SU-DHL-6 (cell line): ENCODE results near the gene KAT6B.

Source experiments
- H2AFZ ChIP-seq: fragments of 200-600 bp; sonication (generic); 2 replicates; pipeline ENCODE4 v1.6.1; 2014; ENCODE audit warnings: low read depth, mild to moderate bottlenecking, moderate library complexity, mixed read lengths, antibody characterized with exemption, low read length; ENCODE audit not compliant: severe bottlenecking
- H3F3A ChIP-seq: fragments of 200-600 bp; shearing (Covaris generic); 2 replicates; pipeline ENCODE4 v1.6.0; 2016; ENCODE audit warnings: antibody characterized with exemption, mild to moderate bottlenecking; ENCODE audit not compliant: insufficient read depth
- H3K27ac ChIP-seq: fragments of 200-600 bp; sonication (generic); 2 replicates; pipeline ENCODE4 v1.5.1; 2016; ENCODE audit warnings: low read depth, mild to moderate bottlenecking, low read length, moderate library complexity, mixed read lengths
- H3K27me3 ChIP-seq: fragments of 200-600 bp; sonication (generic), shearing (Covaris generic); 2 replicates; pipeline ENCODE4 v1.6.0; 2014; ENCODE audit warnings: mild to moderate bottlenecking, low read length
- H3K36me3 ChIP-seq: fragments of 200-600 bp; sonication (generic); 2 replicates; pipeline ENCODE4 v1.6.1; 2014; ENCODE audit warnings: mild to moderate bottlenecking, low read length, mixed read lengths
- H3K4me2 ChIP-seq: fragments of 300-600, 200-600 bp; shearing (Covaris generic), sonication (generic); 2 replicates; pipeline ENCODE4 v1.6.0; 2014; ENCODE audit warnings: low read length, low read depth, mild to moderate bottlenecking; ENCODE audit not compliant: poor library complexity, severe bottlenecking
- H3K4me3 ChIP-seq: fragments of 200-600 bp; sonication (generic); 2 replicates; pipeline ENCODE4 v1.5.1; 2014; ENCODE audit warnings: antibody characterized with exemption, low read length, mild to moderate bottlenecking, mixed read lengths; ENCODE audit not compliant: insufficient read depth, poor library complexity, severe bottlenecking
- H3K79me2 ChIP-seq: fragments of 200-600 bp; sonication (generic); 2 replicates; pipeline ENCODE4 v1.6.1; 2014; ENCODE audit warnings: mild to moderate bottlenecking, low read length, moderate library complexity; ENCODE audit not compliant: insufficient read depth
- H3K9ac ChIP-seq: fragments of 200-600 bp; sonication (generic); 2 replicates; pipeline ENCODE4 v1.7.0; 2014; ENCODE audit warnings: mild to moderate bottlenecking, low read length
- H3K9me2 ChIP-seq: fragments of 200-600 bp; sonication (generic); replicated peaks from 2 replicates; pipeline ENCODE4 v1.6.1; 2014; ENCODE audit warnings: low read length; ENCODE audit not compliant: insufficient read depth
- H3K9me3 ChIP-seq: fragments of 200-600 bp; sonication (generic); 2 replicates; pipeline ENCODE4 v1.6.1; 2014; ENCODE audit warnings: low read length, mixed read lengths; ENCODE audit not compliant: insufficient read depth
- H4K20me1 ChIP-seq: fragments of 200-600 bp; sonication (generic); 2 replicates; pipeline ENCODE4 v1.6.1; 2014; ENCODE audit warnings: low read depth, mild to moderate bottlenecking, antibody characterized with exemption, low read length, moderate library complexity, mixed read lengths
- CTCF ChIP-seq: fragments of 200-600 bp; sonication (generic); IDR thresholded peaks from one replicate; pipeline ENCODE4 v1.5.1; 2017; ENCODE audit warnings: antibody characterized with exemption, mild to moderate bottlenecking, low read length, moderate library complexity; ENCODE audit not compliant: insufficient read depth, poor library complexity, severe bottlenecking
- EZH2phosphoT487 ChIP-seq: fragments of 200-600 bp; sonication (generic), shearing (Covaris generic); conservative IDR thresholded peaks from 2 replicates; pipeline ENCODE4 v1.6.1; 2018; ENCODE audit warnings: mild to moderate bottlenecking, antibody characterized with exemption, low read length, moderate library complexity, mixed read lengths

The KAT6B gene

GRCh38 chr10:74924251-74924963, 98.0 kb downstream of the KAT6B start:
- no peak overlapping the region for H3K9ac ChIP-seq
- H2AFZ ChIP-seq: no peak overlapping the region
- H3K9me2 ChIP-seq: no peaks in the 10 kb centered on the region
- H3K27ac ChIP-seq: no peak overlapping the region
- H3F3A ChIP-seq: no peaks in the 10 kb centered on the region
- H4K20me1 ChIP-seq: peaks cover 4% of the 10 kb centered on the region; the same call in 1 of the 2 replicates
- H3K79me2 ChIP-seq: no peaks in the 10 kb centered on the region
- no peak overlapping the region for H3K4me2 ChIP-seq
- no peak overlapping the region for H3K4me3 ChIP-seq
- TF ChIP-seq CTCF (no peak), EZH2phosphoT487 (no peak)
- H3K9me3 ChIP-seq: peaks cover 2% of the 10 kb centered on the region; the same call in 1 of the 2 replicates
- H3K36me3 ChIP-seq: peaks cover 5% of the 10 kb centered on the region; the same call in 1 of the 2 replicates
- H3K27me3 ChIP-seq: no peaks in the 10 kb centered on the region

- no peak for TF ChIP-seq EZH2phosphoT487
- no peak for TF ChIP-seq CTCF
- no peaks in the 10 kb centered on the region for H3K9me3 ChIP-seq
- H3F3A ChIP-seq: no peaks in the 10 kb centered on the region
- no peaks in the 10 kb centered on the region for H3K27me3 ChIP-seq
- no peaks in the 10 kb centered on the region for H3K79me2 ChIP-seq
- H3K9me2 ChIP-seq: no peaks in the 10 kb centered on the region
- H3K36me3 ChIP-seq: no peaks in the 10 kb centered on the region
- no peak overlapping the region for H3K9ac ChIP-seq
- H3K4me3 ChIP-seq: no peak overlapping the region
- peaks cover 4% of the 10 kb centered on the region; the same call in 1 of the 2 replicates for H4K20me1 ChIP-seq
- no peak overlapping the region for H2AFZ ChIP-seq
- no peak overlapping the region for H3K27ac ChIP-seq
- no peak overlapping the region for H3K4me2 ChIP-seq
Observed at GRCh38 chr10:74925291-74925690, 98.9 kb downstream of the KAT6B start.

- Histone ChIP-seq H3K4me3 (no peak overlapping the region), H3K36me3 (no peaks in the 10 kb centered on the region), H3K9me3 (no peaks in the 10 kb centered on the region), H4K20me1 (peaks cover 4% of the 10 kb centered on the region; the same call in 1 of the 2 replicates), H3K79me2 (no peaks in the 10 kb centered on the region), H3K27ac (no peak overlapping the region), H2AFZ (no peak overlapping the region), H3K9me2 (no peaks in the 10 kb centered on the region), H3K27me3 (no peaks in the 10 kb centered on the region), H3F3A (no peaks in the 10 kb centered on the region), H3K4me2 (no peak overlapping the region), H3K9ac (no peak overlapping the region)
- TF ChIP-seq EZH2phosphoT487 (no peak), CTCF (no peak)
Observed at GRCh38 chr10:74925708-74926107, 99.3 kb downstream of the KAT6B start.
